GM23338 (cell line): ENCODE results near the gene TERB1.

Experiments used
- CREB1 ChIP-seq: fragments of 250-450 bp; sonication (Bioruptor Pico); IDR thresholded peaks from 2 replicates; pipeline ENCODE4 v1.5.0; 2020; ENCODE audit warnings: low read depth, mild to moderate bottlenecking, moderate library complexity
- EZH2 ChIP-seq: fragments of 200-600 bp; sonication (generic); IDR thresholded peaks from one replicate; pipeline ENCODE4 v1.8.0; 2017; ENCODE audit warnings: antibody characterized with exemption, mild to moderate bottlenecking, low read depth; ENCODE audit not compliant: unreplicated experiment
- EZH2phosphoT487 ChIP-seq: fragments of 200-600 bp; sonication (generic); IDR thresholded peaks from one replicate; pipeline ENCODE4 v1.8.1; 2018; ENCODE audit warnings: antibody characterized with exemption; ENCODE audit not compliant: unreplicated experiment
- JUNB ChIP-seq: IDR thresholded peaks from one replicate; pipeline ENCODE4 v1.6.1; 2016; ENCODE audit warnings: antibody characterized with exemption; ENCODE audit not compliant: unreplicated experiment
- NANOG ChIP-seq: IDR thresholded peaks from 2 replicates; pipeline ENCODE4 v1.6.1; 2016; ENCODE audit warnings: antibody characterized with exemption, borderline replicate concordance
- POLR2AphosphoS5 ChIP-seq: IDR thresholded peaks from 2 replicates; pipeline ENCODE4 v1.6.1; 2016; ENCODE audit warnings: antibody characterized with exemption, low read depth
- STAT1 ChIP-seq: IDR thresholded peaks from one replicate; pipeline ENCODE4 v1.6.1; 2016; ENCODE audit warnings: antibody characterized with exemption; ENCODE audit not compliant: unreplicated experiment
- ZNF114 ChIP-seq: fragments of 250-450 bp; sonication (Bioruptor Pico); IDR thresholded peaks from 2 replicates; pipeline ENCODE4 v1.5.0; 2020; ENCODE audit warnings: mild to moderate bottlenecking, moderate library complexity
- ZNF331 ChIP-seq: fragments of 250-450 bp; sonication (Bioruptor Pico); IDR thresholded peaks from 2 replicates; pipeline ENCODE4 v1.5.0; 2020; ENCODE audit warnings: low read depth, mild to moderate bottlenecking, moderate library complexity
- TF ChIP-seq, protein P1 (sequence below), 2 experiments: fragments of 200-600 bp in 1 of 2; sonication (generic) in 1 of 2; conservative IDR thresholded peaks; 2 replicates each; pipeline versions ENCODE4 v1.5.1 to v1.6.1; 2016 to 2017; ENCODE audit warnings: antibody characterized with exemption in 2 of 2, low read depth in 2 of 2, mild to moderate bottlenecking in 2 of 2, moderate library complexity in 1 of 2
- TF ChIP-seq, protein P2 (sequence below): IDR thresholded peaks from one replicate; pipeline ENCODE4 v1.6.1; 2018; ENCODE audit warnings: antibody characterized with exemption; ENCODE audit not compliant: unreplicated experiment
- TF ChIP-seq, protein P3 (sequence below): IDR thresholded peaks from 2 replicates; pipeline ENCODE4 v1.6.1; 2016; ENCODE audit warnings: antibody characterized with exemption
- TF ChIP-seq, protein P4 (sequence below): fragments of 250-450 bp; sonication (Bioruptor Pico); IDR thresholded peaks from 2 replicates; pipeline ENCODE4 v1.5.0; 2020; ENCODE audit warnings: mild to moderate bottlenecking, moderate library complexity

DNA sequence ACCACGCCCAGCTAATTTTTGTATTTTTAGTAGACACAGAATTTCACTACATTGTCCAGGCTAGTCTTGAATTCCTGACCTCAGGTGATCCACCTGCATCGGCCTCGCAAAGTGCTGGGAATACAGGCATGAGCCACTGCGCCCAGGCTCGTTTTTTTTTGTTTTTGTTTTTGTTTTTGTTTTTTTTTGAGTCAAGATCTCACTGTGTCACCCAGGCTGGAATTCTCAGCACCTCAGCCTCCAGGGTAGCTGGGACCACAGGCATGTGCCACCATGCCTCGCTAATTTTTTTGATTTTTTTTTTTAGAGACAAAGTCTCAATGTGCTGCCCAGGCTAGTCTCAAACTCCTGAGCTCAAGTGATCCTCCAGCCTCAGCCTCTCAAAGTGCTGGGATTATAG is 87.3 kb downstream of the TERB1 start:
- TF ChIP-seq EZH2 (no peak), POLR2AphosphoS5 (no peak), ZNF331 (CRISPR knock-in tag) (no peak), EZH2phosphoT487 (no peak), JUNB (no peak), CREB1 (CRISPR knock-in tag) (no peak), NANOG (no peak), ZNF114 (no peak), STAT1 (no peak)
- TF ChIP-seq, protein P1, sequence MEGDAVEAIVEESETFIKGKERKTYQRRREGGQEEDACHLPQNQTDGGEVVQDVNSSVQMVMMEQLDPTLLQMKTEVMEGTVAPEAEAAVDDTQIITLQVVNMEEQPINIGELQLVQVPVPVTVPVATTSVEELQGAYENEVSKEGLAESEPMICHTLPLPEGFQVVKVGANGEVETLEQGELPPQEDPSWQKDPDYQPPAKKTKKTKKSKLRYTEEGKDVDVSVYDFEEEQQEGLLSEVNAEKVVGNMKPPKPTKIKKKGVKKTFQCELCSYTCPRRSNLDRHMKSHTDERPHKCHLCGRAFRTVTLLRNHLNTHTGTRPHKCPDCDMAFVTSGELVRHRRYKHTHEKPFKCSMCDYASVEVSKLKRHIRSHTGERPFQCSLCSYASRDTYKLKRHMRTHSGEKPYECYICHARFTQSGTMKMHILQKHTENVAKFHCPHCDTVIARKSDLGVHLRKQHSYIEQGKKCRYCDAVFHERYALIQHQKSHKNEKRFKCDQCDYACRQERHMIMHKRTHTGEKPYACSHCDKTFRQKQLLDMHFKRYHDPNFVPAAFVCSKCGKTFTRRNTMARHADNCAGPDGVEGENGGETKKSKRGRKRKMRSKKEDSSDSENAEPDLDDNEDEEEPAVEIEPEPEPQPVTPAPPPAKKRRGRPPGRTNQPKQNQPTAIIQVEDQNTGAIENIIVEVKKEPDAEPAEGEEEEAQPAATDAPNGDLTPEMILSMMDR (conservative IDR thresholded peaks at IDR 0.05; ENCODE audit: low read depth in 2 of 2) = no peak
- TF ChIP-seq, protein P2, sequence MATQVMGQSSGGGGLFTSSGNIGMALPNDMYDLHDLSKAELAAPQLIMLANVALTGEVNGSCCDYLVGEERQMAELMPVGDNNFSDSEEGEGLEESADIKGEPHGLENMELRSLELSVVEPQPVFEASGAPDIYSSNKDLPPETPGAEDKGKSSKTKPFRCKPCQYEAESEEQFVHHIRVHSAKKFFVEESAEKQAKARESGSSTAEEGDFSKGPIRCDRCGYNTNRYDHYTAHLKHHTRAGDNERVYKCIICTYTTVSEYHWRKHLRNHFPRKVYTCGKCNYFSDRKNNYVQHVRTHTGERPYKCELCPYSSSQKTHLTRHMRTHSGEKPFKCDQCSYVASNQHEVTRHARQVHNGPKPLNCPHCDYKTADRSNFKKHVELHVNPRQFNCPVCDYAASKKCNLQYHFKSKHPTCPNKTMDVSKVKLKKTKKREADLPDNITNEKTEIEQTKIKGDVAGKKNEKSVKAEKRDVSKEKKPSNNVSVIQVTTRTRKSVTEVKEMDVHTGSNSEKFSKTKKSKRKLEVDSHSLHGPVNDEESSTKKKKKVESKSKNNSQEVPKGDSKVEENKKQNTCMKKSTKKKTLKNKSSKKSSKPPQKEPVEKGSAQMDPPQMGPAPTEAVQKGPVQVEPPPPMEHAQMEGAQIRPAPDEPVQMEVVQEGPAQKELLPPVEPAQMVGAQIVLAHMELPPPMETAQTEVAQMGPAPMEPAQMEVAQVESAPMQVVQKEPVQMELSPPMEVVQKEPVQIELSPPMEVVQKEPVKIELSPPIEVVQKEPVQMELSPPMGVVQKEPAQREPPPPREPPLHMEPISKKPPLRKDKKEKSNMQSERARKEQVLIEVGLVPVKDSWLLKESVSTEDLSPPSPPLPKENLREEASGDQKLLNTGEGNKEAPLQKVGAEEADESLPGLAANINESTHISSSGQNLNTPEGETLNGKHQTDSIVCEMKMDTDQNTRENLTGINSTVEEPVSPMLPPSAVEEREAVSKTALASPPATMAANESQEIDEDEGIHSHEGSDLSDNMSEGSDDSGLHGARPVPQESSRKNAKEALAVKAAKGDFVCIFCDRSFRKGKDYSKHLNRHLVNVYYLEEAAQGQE = no peak
- TF ChIP-seq, protein P3, sequence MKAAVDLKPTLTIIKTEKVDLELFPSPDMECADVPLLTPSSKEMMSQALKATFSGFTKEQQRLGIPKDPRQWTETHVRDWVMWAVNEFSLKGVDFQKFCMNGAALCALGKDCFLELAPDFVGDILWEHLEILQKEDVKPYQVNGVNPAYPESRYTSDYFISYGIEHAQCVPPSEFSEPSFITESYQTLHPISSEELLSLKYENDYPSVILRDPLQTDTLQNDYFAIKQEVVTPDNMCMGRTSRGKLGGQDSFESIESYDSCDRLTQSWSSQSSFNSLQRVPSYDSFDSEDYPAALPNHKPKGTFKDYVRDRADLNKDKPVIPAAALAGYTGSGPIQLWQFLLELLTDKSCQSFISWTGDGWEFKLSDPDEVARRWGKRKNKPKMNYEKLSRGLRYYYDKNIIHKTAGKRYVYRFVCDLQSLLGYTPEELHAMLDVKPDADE = no peak
- TF ChIP-seq, protein P4, sequence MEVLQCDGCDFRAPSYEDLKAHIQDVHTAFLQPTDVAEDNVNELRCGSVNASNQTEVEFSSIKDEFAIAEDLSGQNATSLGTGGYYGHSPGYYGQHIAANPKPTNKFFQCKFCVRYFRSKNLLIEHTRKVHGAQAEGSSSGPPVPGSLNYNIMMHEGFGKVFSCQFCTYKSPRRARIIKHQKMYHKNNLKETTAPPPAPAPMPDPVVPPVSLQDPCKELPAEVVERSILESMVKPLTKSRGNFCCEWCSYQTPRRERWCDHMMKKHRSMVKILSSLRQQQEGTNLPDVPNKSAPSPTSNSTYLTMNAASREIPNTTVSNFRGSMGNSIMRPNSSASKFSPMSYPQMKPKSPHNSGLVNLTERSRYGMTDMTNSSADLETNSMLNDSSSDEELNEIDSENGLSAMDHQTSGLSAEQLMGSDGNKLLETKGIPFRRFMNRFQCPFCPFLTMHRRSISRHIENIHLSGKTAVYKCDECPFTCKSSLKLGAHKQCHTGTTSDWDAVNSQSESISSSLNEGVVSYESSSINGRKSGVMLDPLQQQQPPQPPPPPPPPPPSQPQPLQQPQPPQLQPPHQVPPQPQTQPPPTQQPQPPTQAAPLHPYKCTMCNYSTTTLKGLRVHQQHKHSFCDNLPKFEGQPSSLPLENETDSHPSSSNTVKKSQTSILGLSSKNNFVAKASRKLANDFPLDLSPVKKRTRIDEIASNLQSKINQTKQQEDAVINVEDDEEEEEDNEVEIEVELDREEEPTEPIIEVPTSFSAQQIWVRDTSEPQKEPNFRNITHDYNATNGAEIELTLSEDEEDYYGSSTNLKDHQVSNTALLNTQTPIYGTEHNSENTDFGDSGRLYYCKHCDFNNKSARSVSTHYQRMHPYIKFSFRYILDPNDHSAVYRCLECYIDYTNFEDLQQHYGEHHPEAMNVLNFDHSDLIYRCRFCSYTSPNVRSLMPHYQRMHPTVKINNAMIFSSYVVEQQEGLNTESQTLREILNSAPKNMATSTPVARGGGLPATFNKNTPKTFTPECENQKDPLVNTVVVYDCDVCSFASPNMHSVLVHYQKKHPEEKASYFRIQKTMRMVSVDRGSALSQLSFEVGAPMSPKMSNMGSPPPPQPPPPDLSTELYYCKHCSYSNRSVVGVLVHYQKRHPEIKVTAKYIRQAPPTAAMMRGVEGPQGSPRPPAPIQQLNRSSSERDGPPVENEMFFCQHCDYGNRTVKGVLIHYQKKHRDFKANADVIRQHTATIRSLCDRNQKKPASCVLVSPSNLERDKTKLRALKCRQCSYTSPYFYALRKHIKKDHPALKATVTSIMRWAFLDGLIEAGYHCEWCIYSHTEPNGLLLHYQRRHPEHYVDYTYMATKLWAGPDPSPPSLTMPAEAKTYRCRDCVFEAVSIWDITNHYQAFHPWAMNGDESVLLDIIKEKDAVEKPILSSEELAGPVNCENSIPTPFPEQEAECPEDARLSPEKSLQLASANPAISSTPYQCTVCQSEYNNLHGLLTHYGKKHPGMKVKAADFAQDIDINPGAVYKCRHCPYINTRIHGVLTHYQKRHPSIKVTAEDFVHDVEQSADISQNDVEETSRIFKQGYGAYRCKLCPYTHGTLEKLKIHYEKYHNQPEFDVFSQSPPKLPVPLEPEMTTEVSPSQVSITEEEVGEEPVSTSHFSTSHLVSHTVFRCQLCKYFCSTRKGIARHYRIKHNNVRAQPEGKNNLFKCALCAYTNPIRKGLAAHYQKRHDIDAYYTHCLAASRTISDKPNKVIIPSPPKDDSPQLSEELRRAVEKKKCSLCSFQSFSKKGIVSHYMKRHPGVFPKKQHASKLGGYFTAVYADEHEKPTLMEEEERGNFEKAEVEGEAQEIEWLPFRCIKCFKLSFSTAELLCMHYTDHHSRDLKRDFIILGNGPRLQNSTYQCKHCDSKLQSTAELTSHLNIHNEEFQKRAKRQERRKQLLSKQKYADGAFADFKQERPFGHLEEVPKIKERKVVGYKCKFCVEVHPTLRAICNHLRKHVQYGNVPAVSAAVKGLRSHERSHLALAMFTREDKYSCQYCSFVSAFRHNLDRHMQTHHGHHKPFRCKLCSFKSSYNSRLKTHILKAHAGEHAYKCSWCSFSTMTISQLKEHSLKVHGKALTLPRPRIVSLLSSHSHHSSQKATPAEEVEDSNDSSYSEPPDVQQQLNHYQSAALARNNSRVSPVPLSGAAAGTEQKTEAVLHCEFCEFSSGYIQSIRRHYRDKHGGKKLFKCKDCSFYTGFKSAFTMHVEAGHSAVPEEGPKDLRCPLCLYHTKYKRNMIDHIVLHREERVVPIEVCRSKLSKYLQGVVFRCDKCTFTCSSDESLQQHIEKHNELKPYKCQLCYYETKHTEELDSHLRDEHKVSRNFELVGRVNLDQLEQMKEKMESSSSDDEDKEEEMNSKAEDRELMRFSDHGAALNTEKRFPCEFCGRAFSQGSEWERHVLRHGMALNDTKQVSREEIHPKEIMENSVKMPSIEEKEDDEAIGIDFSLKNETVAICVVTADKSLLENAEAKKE (CRISPR knock-in tag) = no peak
